Astrocyte (in vitro differentiated cells and primary cell): ENCODE results near the gene FHAD1. TPM values are rescaled to one million over a fixed set of nuclear protein-coding genes. Genes with fewer than 3 reads are reported as not detected.

Source experiments
- DNase-seq: peaks from one replicate; pipeline ENCODE4 v3.0.0-alpha.2; 2010; ENCODE audit warnings: low read depth
- FAIRE-seq: peaks from 2 replicates; lab custom pipeline; 2011; peaks lifted over from hg19 to GRCh38; lab: Jason Lieb, UNC
- H2AFZ ChIP-seq: 2 replicates; pipeline ENCODE4 v1.6.0; 2012; ENCODE audit warnings: low read depth, low read length, inconsistent platforms
- H3K27ac ChIP-seq: 2 replicates; pipeline ENCODE4 v1.5.1; 2011; ENCODE audit warnings: low read depth, low read length, inconsistent platforms
- H3K27me3 ChIP-seq: 2 replicates; pipeline ENCODE4 v1.6.0; 2011; ENCODE audit warnings: low read length, inconsistent platforms; ENCODE audit not compliant: insufficient read depth
- H3K36me3 ChIP-seq: 2 replicates; pipeline ENCODE4 v1.5.1; 2011; ENCODE audit warnings: low read length, inconsistent platforms; ENCODE audit not compliant: insufficient read depth
- H3K4me1 ChIP-seq: 2 replicates; pipeline ENCODE4 v1.5.1; 2011; ENCODE audit warnings: low read length, inconsistent platforms; ENCODE audit not compliant: insufficient read depth
- H3K4me2 ChIP-seq: 2 replicates; pipeline ENCODE4 v1.6.0; 2012; ENCODE audit warnings: low read length, inconsistent platforms
- H3K4me3 ChIP-seq: 2 replicates; pipeline ENCODE4 v1.5.1; 2011; ENCODE audit warnings: low read depth, mild to moderate bottlenecking, low read length, inconsistent platforms; ENCODE audit not compliant: insufficient read depth
- H3K79me2 ChIP-seq: 2 replicates; pipeline ENCODE4 v1.6.0; 2012; ENCODE audit warnings: mild to moderate bottlenecking, low read length, inconsistent platforms; ENCODE audit not compliant: insufficient read depth
- H3K9ac ChIP-seq: 2 replicates; pipeline ENCODE4 v1.6.0; 2012; ENCODE audit warnings: mild to moderate bottlenecking, low read length, inconsistent platforms
- H3K9me3 ChIP-seq: 2 replicates; pipeline ENCODE4 v1.5.1; 2012; ENCODE audit warnings: low read depth, mild to moderate bottlenecking, low read length, inconsistent platforms; ENCODE audit not compliant: insufficient read depth
- H4K20me1 ChIP-seq: 2 replicates; pipeline ENCODE4 v1.6.0; 2012; ENCODE audit warnings: low read length, inconsistent platforms; ENCODE audit not compliant: insufficient read depth
- H3K27ac Mint-ChIP-seq: one replicate; pipeline ENCODE4 v1.8.0; 2021; ENCODE audit warnings: mild to moderate bottlenecking, mixed read lengths; ENCODE audit not compliant: unreplicated experiment
- H3K27me3 Mint-ChIP-seq: one replicate; pipeline ENCODE4 v1.8.0; 2021; ENCODE audit warnings: low read depth, mixed read lengths; ENCODE audit not compliant: unreplicated experiment
- H3K36me3 Mint-ChIP-seq: one replicate; pipeline ENCODE4 v1.8.0; 2021; ENCODE audit warnings: low read depth, mixed read lengths; ENCODE audit not compliant: unreplicated experiment
- H3K4me1 Mint-ChIP-seq: one replicate; pipeline ENCODE4 v1.8.0; 2021; ENCODE audit warnings: low read depth, mixed read lengths; ENCODE audit not compliant: unreplicated experiment
- H3K4me3 Mint-ChIP-seq: one replicate; pipeline ENCODE4 v1.8.0; 2021; ENCODE audit warnings: mild to moderate bottlenecking, moderate library complexity, mixed read lengths; ENCODE audit not compliant: unreplicated experiment
- H3K9me3 Mint-ChIP-seq: one replicate; pipeline ENCODE4 v1.8.0; 2021; ENCODE audit warnings: mild to moderate bottlenecking, mixed read lengths; ENCODE audit not compliant: unreplicated experiment
- EZH2 ChIP-seq: IDR thresholded peaks from 2 replicates; pipeline ENCODE4 v1.6.1; 2012; ENCODE audit warnings: mild to moderate bottlenecking, low read length, inconsistent platforms; ENCODE audit not compliant: insufficient read depth
- total RNA-seq: library from RNA; stranded (reverse); gene quantifications from 2 replicates; pipeline ENCODE4 v1.2.1, GENCODE V29; 2021
- TF ChIP-seq, protein P1 (sequence below): IDR thresholded peaks from 2 replicates; pipeline ENCODE4 v1.5.1; 2011; ENCODE audit warnings: low read depth, mild to moderate bottlenecking, inconsistent platforms, low read length, moderate library complexity; ENCODE audit not compliant: insufficient read depth

The FHAD1 gene
- total RNA-seq, 1 donor from 2014 or later = 0.25 TPM

DNA sequence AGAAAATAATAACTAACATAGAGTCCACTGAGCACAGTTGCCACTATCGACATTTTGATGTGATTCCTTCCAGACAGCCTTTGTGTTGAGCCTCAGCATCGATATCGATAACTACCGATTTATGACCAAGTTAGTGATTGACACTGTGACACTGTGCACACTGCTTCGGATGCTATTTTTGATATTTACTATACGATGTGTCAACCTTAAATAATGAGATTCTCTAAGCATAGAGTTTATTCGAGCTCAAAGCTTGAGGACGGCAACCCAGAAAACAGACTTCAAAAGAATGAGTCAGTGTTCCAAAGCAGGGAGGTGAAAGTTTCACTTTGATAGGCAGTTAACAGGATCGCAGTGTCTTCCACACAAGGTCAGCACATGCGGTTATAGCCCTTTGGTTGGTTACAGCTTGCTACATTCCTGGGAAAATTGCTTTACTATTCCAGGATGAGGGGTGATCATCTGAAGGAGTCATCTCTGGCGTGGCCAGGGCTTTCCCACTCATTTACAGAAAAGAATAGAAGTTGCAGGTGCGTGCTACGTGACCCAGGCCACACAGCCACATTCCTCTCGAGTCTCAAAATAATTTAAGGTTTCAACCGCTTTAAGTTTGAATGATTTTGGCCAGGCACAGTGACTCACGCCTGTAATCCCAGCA, 109.1 kb downstream of the FHAD1 start:
- Mint-ChIP-seq H3K27ac (peak overlapping the region; percentile 41), H3K36me3 (peaks cover 2% of the 10 kb centered on the region), H3K27me3 (peaks cover 31% of the 10 kb centered on the region), H3K4me3 (no peak overlapping the region), H3K9me3 (peaks cover 1% of the 10 kb centered on the region), H3K4me1 (peaks cover 22% of the 10 kb centered on the region)
- no peak overlapping the region for H3K9ac ChIP-seq
- peaks cover 31% of the 10 kb centered on the region for H3K4me1 ChIP-seq
- H3K27ac ChIP-seq = peak overlapping the region; percentile 32
- no peaks in the 10 kb centered on the region for H3K79me2 ChIP-seq
- H3K36me3 ChIP-seq = no peaks in the 10 kb centered on the region
- no peak overlapping the region for H3K4me3 ChIP-seq
- no peaks in the 10 kb centered on the region for H3K9me3 ChIP-seq
- H3K4me2 ChIP-seq = peak overlapping the region; percentile 48
- FAIRE-seq (peak; percentile 63), DNase-seq (peak; percentile 93)
- no peaks in the 10 kb centered on the region for H3K27me3 ChIP-seq
- TF ChIP-seq, protein P1, sequence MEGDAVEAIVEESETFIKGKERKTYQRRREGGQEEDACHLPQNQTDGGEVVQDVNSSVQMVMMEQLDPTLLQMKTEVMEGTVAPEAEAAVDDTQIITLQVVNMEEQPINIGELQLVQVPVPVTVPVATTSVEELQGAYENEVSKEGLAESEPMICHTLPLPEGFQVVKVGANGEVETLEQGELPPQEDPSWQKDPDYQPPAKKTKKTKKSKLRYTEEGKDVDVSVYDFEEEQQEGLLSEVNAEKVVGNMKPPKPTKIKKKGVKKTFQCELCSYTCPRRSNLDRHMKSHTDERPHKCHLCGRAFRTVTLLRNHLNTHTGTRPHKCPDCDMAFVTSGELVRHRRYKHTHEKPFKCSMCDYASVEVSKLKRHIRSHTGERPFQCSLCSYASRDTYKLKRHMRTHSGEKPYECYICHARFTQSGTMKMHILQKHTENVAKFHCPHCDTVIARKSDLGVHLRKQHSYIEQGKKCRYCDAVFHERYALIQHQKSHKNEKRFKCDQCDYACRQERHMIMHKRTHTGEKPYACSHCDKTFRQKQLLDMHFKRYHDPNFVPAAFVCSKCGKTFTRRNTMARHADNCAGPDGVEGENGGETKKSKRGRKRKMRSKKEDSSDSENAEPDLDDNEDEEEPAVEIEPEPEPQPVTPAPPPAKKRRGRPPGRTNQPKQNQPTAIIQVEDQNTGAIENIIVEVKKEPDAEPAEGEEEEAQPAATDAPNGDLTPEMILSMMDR = no peak
- no peak for TF ChIP-seq EZH2
- no peak overlapping the region for H2AFZ ChIP-seq
- H4K20me1 ChIP-seq = no peaks in the 10 kb centered on the region

DNA sequence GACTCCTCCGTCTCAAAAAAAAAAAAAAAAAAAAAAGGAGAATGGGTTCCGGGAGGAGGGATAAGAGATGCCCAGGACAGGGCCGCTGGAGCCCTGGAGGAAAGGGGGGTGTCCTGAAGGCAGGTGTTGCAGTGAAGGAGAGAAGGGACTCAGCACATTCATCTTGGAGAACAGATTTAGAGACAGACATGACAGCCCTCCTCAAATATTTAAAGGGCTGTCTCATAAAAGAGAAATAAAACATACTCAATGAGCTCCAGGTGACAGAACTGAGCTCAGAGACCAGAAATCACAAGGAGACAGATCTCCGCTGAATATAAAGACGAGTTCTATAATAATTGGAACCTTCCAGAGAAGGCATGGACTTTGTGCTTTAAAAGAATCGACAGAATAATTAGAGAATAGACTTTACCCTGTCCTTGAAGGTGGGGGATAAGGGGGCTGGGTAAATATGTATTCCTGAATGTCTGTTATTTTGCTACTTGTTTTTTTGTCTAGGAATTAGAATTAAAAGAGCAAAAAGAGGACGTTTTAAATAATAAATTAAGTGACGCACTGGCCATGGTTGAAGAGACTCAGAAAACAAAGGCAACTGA, 110.7 kb downstream of the FHAD1 start:
- H3K27me3 Mint-ChIP-seq = peaks cover 34% of the 10 kb centered on the region
- H3K9ac ChIP-seq = no peak overlapping the region
- H3K9me3 Mint-ChIP-seq = peaks cover 3% of the 10 kb centered on the region
- no peak for TF ChIP-seq EZH2
- TF ChIP-seq, protein P1 = no peak
- H3K4me1 Mint-ChIP-seq = peaks cover 14% of the 10 kb centered on the region
- FAIRE-seq = no peak
- no peaks in the 10 kb centered on the region for H3K36me3 ChIP-seq
- no peak overlapping the region for H3K27ac ChIP-seq
- no peak overlapping the region for H2AFZ ChIP-seq
- no peak overlapping the region for H3K4me3 ChIP-seq
- H3K9me3 ChIP-seq = no peaks in the 10 kb centered on the region
- no peak for DNase-seq
- no peak overlapping the region for H3K27ac Mint-ChIP-seq
- no peaks in the 10 kb centered on the region for H3K79me2 ChIP-seq
- no peak overlapping the region for H3K4me2 ChIP-seq
- H3K4me1 ChIP-seq = peaks cover 22% of the 10 kb centered on the region
- H3K36me3 Mint-ChIP-seq = peaks cover 2% of the 10 kb centered on the region
- no peaks in the 10 kb centered on the region for H3K27me3 ChIP-seq
- no peak overlapping the region for H3K4me3 Mint-ChIP-seq
- no peaks in the 10 kb centered on the region for H4K20me1 ChIP-seq

DNA sequence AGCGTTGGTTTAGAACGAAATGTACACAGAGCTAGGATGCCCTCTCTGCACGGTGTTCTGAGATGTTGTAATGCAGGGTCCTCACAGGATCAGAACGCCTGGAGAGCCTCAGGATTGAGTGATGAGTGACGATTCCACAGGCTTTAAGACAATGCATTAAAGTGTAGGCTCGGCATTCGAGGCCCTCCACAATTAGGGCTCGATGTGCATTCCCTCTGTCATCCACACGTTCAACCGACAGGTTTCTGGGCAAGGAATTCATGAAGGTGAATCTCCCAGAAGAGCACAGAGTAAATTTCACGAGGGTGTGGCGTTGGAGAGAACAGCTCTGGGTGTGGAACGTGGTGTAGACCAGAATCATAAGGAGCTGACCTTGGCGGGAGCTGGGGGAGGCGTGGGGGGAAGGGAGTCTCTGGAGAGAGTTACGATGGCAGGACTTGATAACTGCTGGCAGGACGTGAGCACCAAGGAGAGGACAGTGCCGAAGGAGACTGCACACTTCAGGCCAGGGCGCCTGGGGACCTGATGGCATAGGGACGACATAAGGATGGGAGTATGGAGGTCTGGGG, 111.6 kb downstream of the FHAD1 start:
- H3K4me3 Mint-ChIP-seq = no peak overlapping the region
- peaks cover 34% of the 10 kb centered on the region for H3K27me3 Mint-ChIP-seq
- Histone ChIP-seq H3K9me3 (no peaks in the 10 kb centered on the region), H3K4me2 (no peak overlapping the region), H3K9ac (no peak overlapping the region), H3K27me3 (no peaks in the 10 kb centered on the region), H3K4me1 (peaks cover 18% of the 10 kb centered on the region), H4K20me1 (no peaks in the 10 kb centered on the region), H2AFZ (no peak overlapping the region), H3K79me2 (no peaks in the 10 kb centered on the region), H3K4me3 (no peak overlapping the region), H3K27ac (no peak overlapping the region), H3K36me3 (no peaks in the 10 kb centered on the region)
- H3K36me3 Mint-ChIP-seq = peaks cover 3% of the 10 kb centered on the region
- H3K4me1 Mint-ChIP-seq = peaks cover 14% of the 10 kb centered on the region
- DNase-seq = no peak
- no peak overlapping the region for H3K27ac Mint-ChIP-seq
- TF ChIP-seq EZH2 = no peak
- TF ChIP-seq, protein P1 = no peak
- FAIRE-seq = no peak
- peaks cover 8% of the 10 kb centered on the region for H3K9me3 Mint-ChIP-seq
